ENCODE measurements around the gene ZACN.

Gene ZACN

DNA sequence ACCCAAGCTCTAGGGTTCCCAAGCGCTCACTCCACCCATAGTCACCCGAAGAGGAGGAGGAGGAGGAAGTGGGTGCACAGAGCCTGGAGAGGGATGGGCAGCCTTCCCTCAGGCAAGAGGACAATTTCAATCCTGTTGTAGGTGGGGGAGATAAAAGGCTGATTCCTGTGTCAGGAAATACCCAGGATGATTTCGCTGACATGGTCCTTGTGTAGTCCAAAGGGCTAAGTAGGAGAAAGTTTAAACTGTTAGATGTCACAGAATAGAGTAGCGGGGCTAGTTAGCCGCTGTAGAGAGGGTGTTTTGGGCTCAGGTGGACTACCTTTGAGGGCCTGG lies 25.9 kb downstream of the ZACN start:
- no peak for DNase-seq

- no peak for DNase-seq
Measured at GRCh38 chr17:76106703-76107102, 27.7 kb downstream of the ZACN start.

DNA sequence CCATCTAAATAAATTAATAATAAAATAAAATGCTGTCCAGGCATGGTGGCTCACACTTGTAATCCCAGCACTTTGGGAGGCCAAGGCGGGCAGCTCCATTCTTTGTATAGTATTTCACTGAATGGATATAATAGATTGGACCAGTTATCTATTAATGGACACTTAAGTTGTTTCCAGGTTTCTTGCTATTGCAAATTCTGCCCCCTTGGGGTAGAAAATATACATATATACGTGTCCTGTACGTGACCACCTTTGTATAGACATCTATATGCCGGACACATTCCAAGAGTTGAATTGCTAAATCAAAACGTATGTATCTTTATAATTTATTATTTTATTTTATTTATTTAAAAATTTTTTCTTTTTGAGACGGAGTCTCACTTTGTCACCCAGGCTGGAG lies 28.5 kb downstream of the ZACN start:
- DNase-seq: no peak

GRCh38 chr17:76111956-76112355 lies 33.0 kb downstream of the ZACN start:
- DNase-seq: no peak

GRCh38 chr17:76115138-76115754 lies 36.3 kb downstream of the ZACN start:
- DNase-seq: no peak

DNA sequence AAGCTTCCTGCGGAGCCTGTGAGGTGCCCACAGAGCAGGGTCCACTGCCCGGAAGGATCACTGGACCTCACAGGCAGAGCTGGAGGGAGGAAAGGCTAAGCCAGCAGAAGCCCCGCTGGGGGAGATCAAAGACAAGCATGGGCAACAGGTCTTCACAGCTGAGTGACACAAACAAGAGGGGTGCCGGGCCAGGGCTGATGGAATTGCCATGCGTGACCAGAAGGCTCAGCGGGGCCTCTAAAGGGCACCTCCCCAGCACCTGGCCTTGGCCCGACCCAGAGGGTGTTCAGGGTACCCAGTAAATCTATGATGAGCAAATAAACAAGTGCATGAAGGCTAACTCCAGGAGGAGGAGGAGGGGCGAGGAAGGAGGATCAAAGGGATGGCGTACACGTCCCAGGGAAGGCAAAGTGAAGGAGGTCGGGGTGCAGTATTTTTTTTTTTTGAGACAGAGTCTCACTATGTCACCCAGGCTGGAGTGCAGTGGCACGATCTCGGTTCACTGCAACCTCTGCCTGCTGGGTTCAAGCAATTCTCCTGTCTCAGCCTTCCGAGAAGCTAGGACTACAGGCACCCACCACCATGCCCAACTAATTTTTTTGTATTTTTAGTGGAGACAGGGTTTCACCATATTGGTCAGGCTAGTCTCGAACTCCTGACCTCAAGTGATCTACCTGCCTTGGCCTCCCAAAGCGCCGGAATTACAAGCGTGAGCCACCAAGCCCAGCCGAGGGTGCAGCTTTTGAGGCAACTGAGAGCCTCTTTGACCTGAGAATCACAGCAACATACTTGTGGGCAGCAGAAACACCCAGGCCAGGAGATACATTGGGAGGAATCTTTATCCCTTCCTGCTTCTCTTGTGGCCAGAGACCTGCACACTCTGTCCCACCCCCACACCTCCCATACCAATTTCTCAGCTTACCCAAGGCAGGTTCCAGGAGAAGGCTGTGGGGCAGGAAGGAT lies 40.7 kb downstream of the ZACN start:
- no peak for DNase-seq

DNA sequence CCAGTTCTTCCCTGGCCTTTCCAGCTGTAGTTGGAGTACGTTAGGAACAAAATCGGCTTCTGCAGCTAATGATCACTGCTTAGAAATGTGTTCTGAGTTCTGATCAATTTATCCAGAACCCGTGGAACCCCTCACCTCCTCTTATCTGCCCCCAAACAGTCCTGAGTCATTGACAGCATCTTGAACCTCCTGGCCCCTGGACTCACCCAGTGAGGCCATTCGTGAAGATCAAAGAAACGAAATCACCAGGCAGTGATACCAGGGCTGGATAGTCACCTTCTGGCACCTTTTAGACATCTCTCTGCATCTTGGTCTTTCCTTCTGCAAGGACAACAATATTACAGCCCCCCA lies 41.7 kb downstream of the ZACN start:
- DNase-seq: no peak

DNA sequence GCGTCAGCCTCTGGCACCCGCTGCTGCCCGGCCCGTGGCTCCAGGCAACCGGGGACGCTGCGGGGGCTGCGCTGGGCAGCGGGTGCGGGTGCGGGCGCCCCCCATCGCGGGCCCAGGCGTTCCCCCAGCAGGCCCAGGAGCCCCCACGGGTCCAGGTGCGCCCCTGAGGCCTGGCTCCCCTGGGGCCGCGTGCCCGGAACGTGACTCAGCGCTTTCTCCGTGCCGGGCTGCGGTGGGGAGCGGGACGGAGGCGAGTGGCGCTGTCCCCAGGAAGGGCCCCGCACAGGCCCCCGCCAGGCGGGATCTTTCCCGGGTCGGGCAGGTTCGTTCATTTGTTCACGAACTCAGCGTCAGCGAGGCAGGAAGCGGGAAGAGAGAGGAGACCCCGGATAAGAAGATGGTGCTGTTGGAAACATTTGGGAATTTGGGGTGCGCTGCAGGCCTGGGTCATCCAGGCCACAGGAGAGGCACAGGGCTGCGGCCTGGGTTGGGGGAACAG lies 43.0 kb downstream of the ZACN start:
- DNase-seq: no peak

GRCh38 chr17:76122431-76123190 lies 43.6 kb downstream of the ZACN start:
- no peak for DNase-seq

GRCh38 chr17:76123191-76123499 lies 44.2 kb downstream of the ZACN start:
- no peak for DNase-seq

DNA sequence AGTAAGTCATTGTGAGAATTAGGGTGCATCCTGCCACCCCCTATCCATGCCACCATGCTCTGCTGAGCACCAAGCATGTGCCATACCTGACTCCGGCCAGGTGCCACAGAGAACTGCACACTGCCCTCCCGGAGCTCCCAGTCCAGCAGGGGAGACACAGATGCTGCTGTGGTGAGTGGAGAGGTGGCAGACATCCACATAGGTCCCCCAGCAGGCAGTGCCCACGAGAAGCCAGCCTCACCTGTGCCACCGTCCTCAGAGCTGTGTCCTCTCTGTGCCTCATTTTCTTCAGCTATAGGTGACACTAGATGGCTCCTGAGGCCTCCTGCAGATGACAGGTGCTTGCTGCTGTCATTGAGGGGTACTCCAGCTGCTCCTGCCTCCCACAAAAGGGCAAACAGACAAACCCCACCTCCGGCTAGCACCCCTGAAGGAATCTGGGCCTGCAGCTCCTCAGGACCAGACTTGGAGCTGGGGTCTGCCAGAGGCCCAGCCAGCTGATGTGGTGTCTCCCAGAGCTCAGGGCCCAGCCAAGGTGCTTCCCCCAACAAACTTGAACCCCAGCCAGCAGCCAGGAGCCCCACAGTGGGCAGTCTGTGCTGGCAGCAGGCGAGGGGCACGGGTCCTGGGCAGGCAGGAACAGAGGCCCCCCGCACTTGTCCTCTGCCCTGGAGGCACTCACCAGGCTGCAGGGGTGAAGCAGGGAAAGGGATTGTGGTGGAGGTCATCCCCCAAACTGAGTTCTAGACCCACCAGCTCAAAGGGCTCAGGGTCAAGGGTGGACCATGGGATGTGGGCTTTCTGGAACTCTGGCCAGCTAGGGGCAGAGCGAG lies 45.0 kb downstream of the ZACN start:
- no peak for DNase-seq

GRCh38 chr17:76124582-76125390 lies 45.8 kb downstream of the ZACN start:
- DNase-seq: no peak

DNA sequence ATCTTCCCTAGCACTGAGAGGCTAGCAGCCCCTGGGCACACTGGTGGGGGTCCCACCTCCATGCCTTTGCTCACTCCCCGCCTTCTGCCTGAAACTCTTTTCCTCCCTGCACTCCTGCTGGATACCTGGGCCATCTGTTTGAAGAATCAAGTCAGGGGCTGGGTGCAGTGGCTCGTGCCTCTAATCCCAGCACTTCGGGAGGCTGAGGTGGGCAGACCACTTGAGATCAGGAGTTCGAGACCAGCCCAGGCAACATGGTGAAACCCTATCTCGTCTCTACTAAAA lies 46.4 kb downstream of the ZACN start:
- no peak for DNase-seq

GRCh38 chr17:76125922-76126321 lies 46.9 kb downstream of the ZACN start:
- no peak for DNase-seq

- no peak for DNase-seq
Measured at GRCh38 chr17:76130473-76130872, 51.5 kb downstream of the ZACN start.

GRCh38 chr17:76131051-76131691 lies 52.2 kb downstream of the ZACN start:
- DNase-seq: no peak

DNA sequence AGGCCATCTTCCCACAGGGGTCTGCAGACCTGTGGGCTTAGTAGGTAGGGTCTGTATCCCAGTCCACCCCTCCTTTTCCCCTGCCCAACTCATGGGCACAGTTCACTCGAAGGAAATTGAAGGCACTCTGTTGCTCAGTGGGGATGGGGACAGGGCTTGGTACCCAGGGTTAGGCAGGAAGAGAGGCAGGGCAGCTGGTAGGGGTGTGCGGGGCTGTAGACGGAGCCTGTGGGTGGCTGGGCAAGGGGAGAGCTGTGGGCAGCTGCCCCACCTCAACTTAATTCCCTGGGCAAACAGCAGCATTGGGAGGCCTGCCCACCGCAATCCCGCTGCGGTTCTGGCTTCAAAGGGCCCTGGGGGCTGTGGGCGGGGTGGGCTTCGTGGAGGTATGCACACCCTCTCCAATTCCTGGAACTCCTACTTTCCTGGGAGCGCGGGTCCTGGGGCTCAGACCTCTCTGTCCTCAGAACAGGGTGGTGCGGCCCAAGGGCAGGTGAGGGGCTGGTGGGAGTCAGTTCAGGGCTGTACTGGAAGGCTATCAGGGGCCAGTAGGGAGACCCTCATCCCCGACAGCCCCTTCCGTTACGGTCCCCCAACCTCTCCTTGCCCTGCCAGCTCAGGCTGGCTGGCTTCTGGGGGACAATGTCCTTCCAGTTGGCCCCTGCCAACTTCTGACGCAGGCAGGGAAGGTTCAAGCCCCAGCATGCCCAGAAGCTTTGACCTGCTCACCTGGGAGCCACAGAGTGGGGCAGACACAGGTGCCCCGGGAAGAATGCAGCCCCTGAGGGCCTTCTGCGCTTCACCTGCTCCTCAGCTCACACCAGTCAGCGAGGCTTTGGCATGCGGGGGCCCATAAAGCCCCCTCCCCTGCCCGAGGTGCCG lies 53.0 kb downstream of the ZACN start:
- no peak for DNase-seq
